HEK293T (cell line): ENCODE results near the gene PLAAT3.

Experiments
- BHLHE40 ChIP-seq: fragments of 450-650 bp; IDR thresholded peaks from 2 replicates; pipeline ENCODE4 v1.6.1; 2016; ENCODE audit warnings: mild to moderate bottlenecking, moderate library complexity, borderline replicate concordance
- CTBP1 ChIP-seq: fragments of 450-650 bp; IDR thresholded peaks from 2 replicates; pipeline ENCODE4 v1.6.1; 2016; ENCODE audit warnings: borderline replicate concordance
- ELF4 ChIP-seq: fragments of 450-650 bp; IDR thresholded peaks from 2 replicates; pipeline ENCODE4 v1.6.1; 2017; ENCODE audit warnings: antibody characterized with exemption
- FOXA1 ChIP-seq: fragments of 450-650 bp; IDR thresholded peaks from 2 replicates; pipeline ENCODE4 v1.6.1; 2016; ENCODE audit warnings: mild to moderate bottlenecking
- FOXK2 ChIP-seq: fragments of 450-650 bp; IDR thresholded peaks from 2 replicates; pipeline ENCODE4 v1.6.1; 2016; ENCODE audit warnings: mild to moderate bottlenecking
- FOXM1 ChIP-seq: fragments of 450-650 bp; IDR thresholded peaks from 2 replicates; pipeline ENCODE4 v1.6.1; 2017; ENCODE audit warnings: mild to moderate bottlenecking, borderline replicate concordance
- HDGF ChIP-seq: fragments of 450-650 bp; IDR thresholded peaks from 2 replicates; pipeline ENCODE4 v1.6.1; 2017; ENCODE audit warnings: antibody characterized with exemption, borderline replicate concordance
- L3MBTL2 ChIP-seq: fragments of 450-650 bp; conservative IDR thresholded peaks from 2 replicates; pipeline ENCODE4 v1.6.1; 2016; ENCODE audit warnings: mild to moderate bottlenecking
- LEF1 ChIP-seq: fragments of 450-650 bp; IDR thresholded peaks from 2 replicates; pipeline ENCODE4 v1.6.1; 2017; ENCODE audit warnings: mild to moderate bottlenecking, borderline replicate concordance
- NFRKB ChIP-seq: fragments of 450-650 bp; IDR thresholded peaks from 2 replicates; pipeline ENCODE4 v1.6.1; 2016; ENCODE audit warnings: mild to moderate bottlenecking, moderate library complexity
- SP1 ChIP-seq: fragments of 450-650 bp; IDR thresholded peaks from 2 replicates; pipeline ENCODE4 v1.6.1; 2017
- SUZ12 ChIP-seq: fragments of 450-650 bp; IDR thresholded peaks from 2 replicates; pipeline ENCODE4 v1.6.1; 2016; ENCODE audit warnings: mild to moderate bottlenecking
- ZNF384 ChIP-seq: fragments of 450-650 bp; IDR thresholded peaks from 2 replicates; pipeline ENCODE4 v1.6.1; 2016
- TF ChIP-seq, protein P1 (sequence below): fragments of 450-650 bp; IDR thresholded peaks from 2 replicates; pipeline ENCODE4 v1.6.1; 2016

DNA sequence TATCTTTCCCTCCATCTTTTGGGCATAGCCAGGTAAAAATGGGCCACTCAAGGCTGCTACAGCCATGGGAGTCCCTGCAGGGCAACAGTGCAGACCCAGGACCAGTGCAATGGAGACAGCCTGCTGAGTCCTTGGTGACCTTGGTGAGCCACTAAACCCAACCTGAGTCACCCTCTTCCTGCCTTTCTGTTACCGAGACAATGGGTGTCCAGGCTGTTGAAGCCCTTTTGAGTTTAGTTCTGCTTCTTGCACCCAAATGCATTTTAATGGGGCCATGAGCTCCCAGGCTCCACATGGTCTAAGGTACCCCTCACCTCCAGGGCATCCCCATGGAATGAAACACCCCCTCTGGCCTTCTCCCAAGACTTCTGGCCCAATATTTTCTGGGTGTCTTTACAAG is 78.5 kb downstream of the PLAAT3 start:
- TF ChIP-seq, protein P1, sequence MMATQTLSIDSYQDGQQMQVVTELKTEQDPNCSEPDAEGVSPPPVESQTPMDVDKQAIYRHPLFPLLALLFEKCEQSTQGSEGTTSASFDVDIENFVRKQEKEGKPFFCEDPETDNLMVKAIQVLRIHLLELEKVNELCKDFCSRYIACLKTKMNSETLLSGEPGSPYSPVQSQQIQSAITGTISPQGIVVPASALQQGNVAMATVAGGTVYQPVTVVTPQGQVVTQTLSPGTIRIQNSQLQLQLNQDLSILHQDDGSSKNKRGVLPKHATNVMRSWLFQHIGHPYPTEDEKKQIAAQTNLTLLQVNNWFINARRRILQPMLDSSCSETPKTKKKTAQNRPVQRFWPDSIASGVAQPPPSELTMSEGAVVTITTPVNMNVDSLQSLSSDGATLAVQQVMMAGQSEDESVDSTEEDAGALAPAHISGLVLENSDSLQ: no peak
- no peak for TF ChIP-seq CTBP1
- no peak for TF ChIP-seq L3MBTL2
- TF ChIP-seq BHLHE40: no peak
- TF ChIP-seq FOXM1: no peak
- TF ChIP-seq ELF4: no peak
- TF ChIP-seq LEF1: no peak
- TF ChIP-seq HDGF: no peak
- TF ChIP-seq SP1: no peak
- no peak for TF ChIP-seq NFRKB
- no peak for TF ChIP-seq FOXA1
- no peak for TF ChIP-seq SUZ12
- no peak for TF ChIP-seq ZNF384
- no peak for TF ChIP-seq FOXK2
